CD4-positive, alpha-beta T cell (primary cell): ENCODE data around the gene NMRAL1. TPM values are rescaled to one million over a fixed set of nuclear protein-coding genes. Genes with fewer than 3 reads are reported as not detected.

Source experiments
- ATAC-seq: fragments of 200-7000 bp; cut with Tn5 transposase; one replicate; pipeline ENCODE4 v1.10.0; 2022; ENCODE audit warnings: mild to moderate bottlenecking; ENCODE audit not compliant: poor library complexity
- CTCF ChIA-PET: fragments of 350-600 bp; sonication (Branson Sonifier 250); formaldehyde crosslinking; loops from one replicate; lab custom pipeline; 2021; ENCODE audit warnings: antibody characterized with exemption, inconsistent platforms; lab: Charles Lee
- POLR2A ChIA-PET: fragments of 350-600 bp; sonication (Branson Sonifier 250); formaldehyde crosslinking; loops from one replicate; lab custom pipeline; 2021; ENCODE audit warnings: antibody characterized with exemption, inconsistent platforms; lab: Charles Lee
- DNase-seq, 14 experiments: peaks; one replicate each; pipeline ENCODE4 v3.0.0-alpha.2; 2013 to 2020; ENCODE audit warnings: mixed read lengths in 2 of 14
- H3K27ac ChIP-seq, 2 donors: one replicate each; pipeline versions ENCODE4 v1.5.1 to v1.7.0; 2013; ENCODE audit warnings: low read length in 2 of 2, low read depth in 1 of 2, mild to moderate bottlenecking in 1 of 2
- H3K27me3 ChIP-seq, 2 experiments: 1 replicate in 1 of 2; 2 replicates in 1 of 2; pipeline versions ENCODE4 v1.6.1 to v1.7.0; 2013; ENCODE audit warnings: low read length in 2 of 2, control low read depth in 1 of 2, mild to moderate bottlenecking in 1 of 2, moderate library complexity in 1 of 2; ENCODE audit not compliant: insufficient read depth in 2 of 2, control insufficient read depth in 1 of 2
- H3K36me3 ChIP-seq: one replicate; pipeline ENCODE4 v1.6.1; 2013; ENCODE audit warnings: low read length, control low read depth; ENCODE audit not compliant: insufficient read depth
- H3K4me1 ChIP-seq: one replicate; pipeline ENCODE4 v1.6.1; 2013; ENCODE audit warnings: low read length, control low read depth; ENCODE audit not compliant: insufficient read depth
- H3K4me3 ChIP-seq: one replicate; pipeline ENCODE4 v1.5.1; 2013; ENCODE audit warnings: mild to moderate bottlenecking, low read length, moderate library complexity
- H3K9me3 ChIP-seq, 2 experiments: 1 replicate in 1 of 2; 2 replicates in 1 of 2; pipeline versions ENCODE4 v1.6.1 to v1.7.0; 2013; ENCODE audit warnings: low read length in 2 of 2, mild to moderate bottlenecking in 2 of 2, control low read depth in 1 of 2, moderate library complexity in 1 of 2; ENCODE audit not compliant: control insufficient read depth in 1 of 2, insufficient read depth in 1 of 2
- H3K27ac Mint-ChIP-seq: one replicate; pipeline ENCODE4 v1.8.0; 2020; ENCODE audit warnings: mixed read lengths
- H3K27me3 Mint-ChIP-seq: one replicate; pipeline ENCODE4 v1.8.0; 2021; ENCODE audit warnings: mixed read lengths
- H3K36me3 Mint-ChIP-seq: one replicate; pipeline ENCODE4 v1.8.0; 2021; ENCODE audit warnings: low read depth, mixed read lengths
- H3K4me1 Mint-ChIP-seq: one replicate; pipeline ENCODE4 v1.8.0; 2021; ENCODE audit warnings: low read depth, mixed read lengths
- H3K4me3 Mint-ChIP-seq: one replicate; pipeline ENCODE4 v1.8.0; 2020; ENCODE audit warnings: mild to moderate bottlenecking, mixed read lengths
- H3K9me3 Mint-ChIP-seq: one replicate; pipeline ENCODE4 v1.8.0; 2020; ENCODE audit warnings: mixed read lengths
- intact Hi-C, 2 experiments: fragments of 100-400 bp; cut with DNase I in 1 of 2; cut with micrococcal nuclease in 1 of 2; formaldehyde crosslinking; loops; one replicate each; pipeline versions ENCODE4 v1.15.1 to v1.9.0; 2023 to 2025; cut with DNase I, micrococcal nuclease
- total RNA-seq, 174 experiments: library from RNA in 2 of 174; stranded (reverse) in 2 of 174; gene quantifications; one replicate each; pipeline ENCODE4 v1.2.3 and lab custom pipeline; 2021 to 2026
- TF ChIP-seq, protein P1 (sequence below): fragments of 200-600 bp; IDR thresholded peaks from one replicate; pipeline ENCODE4 v1.8.0; 2022; ENCODE audit warnings: antibody characterized with exemption, mild to moderate bottlenecking

NMRAL1 gene
- total RNA-seq, 2 experiments from 2014 or later: 28.6 to 29.5 TPM

DNA sequence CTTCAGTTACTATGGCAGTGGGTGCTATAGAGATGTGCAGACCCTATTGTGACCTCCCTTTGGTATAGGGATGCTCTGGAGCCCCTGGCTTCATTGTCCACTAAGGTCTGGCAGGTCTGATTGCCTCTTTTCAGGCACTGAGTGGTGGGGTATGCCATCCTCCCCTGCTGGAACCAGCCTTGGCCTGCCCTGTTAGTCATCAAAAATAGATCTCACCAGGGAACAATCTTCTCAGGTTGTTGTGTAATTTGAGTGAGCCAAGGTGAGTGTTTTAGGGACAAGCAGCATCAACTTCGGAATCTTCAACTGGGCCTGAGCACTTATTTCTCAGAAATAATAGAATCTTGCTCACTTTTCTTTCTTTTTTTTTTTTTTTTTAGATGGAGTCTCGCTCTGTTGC, 21.3 kb upstream of the NMRAL1 start:
- Mint-ChIP-seq H3K27me3 (no peaks in the 10 kb centered on the region), H3K4me1 (peaks cover 88% of the 10 kb centered on the region), H3K4me3 (no peak overlapping the region), H3K36me3 (peaks cover 61% of the 10 kb centered on the region), H3K27ac (peak overlapping the region; percentile 87), H3K9me3 (no peaks in the 10 kb centered on the region)
- TF ChIP-seq, protein P1, sequence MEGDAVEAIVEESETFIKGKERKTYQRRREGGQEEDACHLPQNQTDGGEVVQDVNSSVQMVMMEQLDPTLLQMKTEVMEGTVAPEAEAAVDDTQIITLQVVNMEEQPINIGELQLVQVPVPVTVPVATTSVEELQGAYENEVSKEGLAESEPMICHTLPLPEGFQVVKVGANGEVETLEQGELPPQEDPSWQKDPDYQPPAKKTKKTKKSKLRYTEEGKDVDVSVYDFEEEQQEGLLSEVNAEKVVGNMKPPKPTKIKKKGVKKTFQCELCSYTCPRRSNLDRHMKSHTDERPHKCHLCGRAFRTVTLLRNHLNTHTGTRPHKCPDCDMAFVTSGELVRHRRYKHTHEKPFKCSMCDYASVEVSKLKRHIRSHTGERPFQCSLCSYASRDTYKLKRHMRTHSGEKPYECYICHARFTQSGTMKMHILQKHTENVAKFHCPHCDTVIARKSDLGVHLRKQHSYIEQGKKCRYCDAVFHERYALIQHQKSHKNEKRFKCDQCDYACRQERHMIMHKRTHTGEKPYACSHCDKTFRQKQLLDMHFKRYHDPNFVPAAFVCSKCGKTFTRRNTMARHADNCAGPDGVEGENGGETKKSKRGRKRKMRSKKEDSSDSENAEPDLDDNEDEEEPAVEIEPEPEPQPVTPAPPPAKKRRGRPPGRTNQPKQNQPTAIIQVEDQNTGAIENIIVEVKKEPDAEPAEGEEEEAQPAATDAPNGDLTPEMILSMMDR: no peak
- H3K27me3 ChIP-seq: no peaks in the 10 kb centered on the region
- no peaks in the 10 kb centered on the region for H3K9me3 ChIP-seq
- DNase-seq (no peak), ATAC-seq (no peak)
- ChIA-PET POLR2A (interaction anchor here (2.2 kb wide), 1 partner anchor 10 kb away, joined by 9 read pairs; no protein-coding TSS in a partner anchor), CTCF (no interaction called here)
- H3K36me3 ChIP-seq: peaks cover 41% of the 10 kb centered on the region
- peaks cover 82% of the 10 kb centered on the region for H3K4me1 ChIP-seq
- intact Hi-C loops: no loop called here
- H3K4me3 ChIP-seq: no peak overlapping the region
- H3K27ac ChIP-seq: no peak overlapping the region

DNA sequence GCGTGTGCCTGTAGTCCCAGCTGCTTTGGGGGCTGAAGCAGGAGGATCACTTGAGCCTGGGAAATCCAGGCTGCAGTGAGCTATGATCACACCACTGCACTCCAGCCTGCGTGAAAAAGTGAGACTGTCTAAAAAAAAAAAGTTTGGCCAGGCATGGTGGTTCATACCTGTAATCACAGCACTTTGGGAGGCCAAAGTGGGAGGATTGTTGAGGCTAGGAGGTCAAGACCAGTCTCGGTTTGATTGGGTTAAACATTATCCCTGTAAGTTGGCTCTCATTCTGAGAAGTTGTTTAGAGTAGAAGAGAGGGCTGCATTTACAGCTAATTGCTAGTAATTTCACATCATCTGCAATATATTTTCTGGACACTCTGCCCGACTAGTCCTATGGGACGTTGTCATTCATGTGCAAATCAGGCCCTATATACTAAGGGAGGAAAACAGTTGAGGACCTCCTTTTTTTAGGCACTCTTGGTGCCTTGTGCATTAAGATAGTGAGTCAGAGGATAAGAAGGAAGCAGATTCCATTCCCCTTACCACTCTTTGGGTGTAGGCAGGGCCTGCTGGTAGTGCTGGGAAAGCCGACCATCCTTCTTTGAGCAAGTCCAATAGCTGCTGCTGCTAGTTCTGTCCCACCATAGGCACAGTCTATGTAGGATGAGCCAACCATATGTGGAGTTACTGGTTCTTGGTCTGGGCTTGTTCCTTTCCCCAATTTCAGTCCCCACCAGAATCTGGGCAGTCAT, 20.5 kb upstream of the NMRAL1 start:
- ChIA-PET CTCF (interaction anchor here (0.9 kb wide), 1 partner anchor 18 kb away, joined by 3 read pairs; the partner anchor contains the start of gene HMOX2), POLR2A (interaction anchor here (1.6 kb wide), 1 partner anchor 10 kb away, joined by 8 read pairs; no protein-coding TSS in a partner anchor)
- TF ChIP-seq, protein P1: no peak
- Mint-ChIP-seq H3K4me1 (peaks cover 88% of the 10 kb centered on the region), H3K27me3 (no peaks in the 10 kb centered on the region), H3K4me3 (no peak overlapping the region), H3K9me3 (no peaks in the 10 kb centered on the region), H3K36me3 (peaks cover 70% of the 10 kb centered on the region), H3K27ac (peak overlapping the region; percentile 87)
- Histone ChIP-seq H3K4me3 (no peak overlapping the region), H3K36me3 (peaks cover 46% of the 10 kb centered on the region), H3K27me3 (no peaks in the 10 kb centered on the region), H3K27ac (no peak overlapping the region), H3K4me1 (peaks cover 82% of the 10 kb centered on the region), H3K9me3 (no peaks in the 10 kb centered on the region)
- no peak for DNase-seq
- intact Hi-C loops: no loop called here
- no peak for ATAC-seq

DNA sequence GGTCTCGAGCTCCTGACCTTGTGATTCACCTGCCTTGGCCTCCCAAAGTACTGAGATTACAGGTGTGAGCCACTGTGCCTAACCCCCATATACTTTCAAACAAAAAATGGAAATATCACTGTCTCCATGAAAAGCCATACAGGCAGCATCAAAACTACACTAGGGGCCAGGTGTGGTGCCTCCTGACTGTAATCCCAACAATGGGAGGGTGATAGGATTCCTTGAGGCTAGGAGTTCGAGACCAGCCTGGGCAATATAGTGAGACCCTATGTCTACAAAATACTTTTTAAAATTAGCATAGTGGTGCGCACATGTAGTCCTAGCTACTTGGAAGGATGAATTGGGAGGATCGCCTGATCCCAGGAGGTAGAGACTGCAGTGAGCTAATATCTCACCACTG, 17.5 kb upstream of the NMRAL1 start:
- no peak overlapping the region for H3K4me3 Mint-ChIP-seq
- TF ChIP-seq, protein P1: no peak
- intact Hi-C loops: loop anchor here in 1 of 2 experiments (2.0 kb wide), 1 partner anchor 13 kb away; no protein-coding TSS in a partner anchor
- no peaks in the 10 kb centered on the region for H3K27me3 Mint-ChIP-seq
- no peak for ATAC-seq
- Histone ChIP-seq H3K27ac (peak overlapping the region in 1 of 2 donors; percentile 29), H3K9me3 (no peaks in the 10 kb centered on the region), H3K4me3 (no peak overlapping the region), H3K4me1 (peaks cover 92% of the 10 kb centered on the region), H3K27me3 (no peaks in the 10 kb centered on the region), H3K36me3 (peaks cover 43% of the 10 kb centered on the region)
- peaks cover 62% of the 10 kb centered on the region for H3K36me3 Mint-ChIP-seq
- H3K9me3 Mint-ChIP-seq: no peaks in the 10 kb centered on the region
- no peak for DNase-seq
- CTCF ChIA-PET: no interaction called here
- POLR2A ChIA-PET: interaction anchor here (2.1 kb wide), 1 partner anchor 9 kb away, joined by 7 read pairs; no protein-coding TSS in a partner anchor
- peak overlapping the region; percentile 91 for H3K27ac Mint-ChIP-seq
- H3K4me1 Mint-ChIP-seq: peaks cover 79% of the 10 kb centered on the region
